ENCODE data around the gene SLC12A7.

SLC12A7 gene

GRCh38 chr5:1085391-1085790 is 26.5 kb downstream of the SLC12A7 start:
- TF ChIP-seq FOXP2 (optimal IDR thresholded peaks at IDR 0.05; ENCODE audit: borderline replicate concordance, extremely low read depth, extremely low read length, insufficient read depth) (no peak), POLR2AphosphoS5 (IDR thresholded peaks at IDR 0.05; ENCODE audit: low read depth, low read length) (no peak), TAF1 (IDR thresholded peaks at IDR 0.05; ENCODE audit: borderline replicate concordance, insufficient read depth, low read length) (no peak), REST (IDR thresholded peaks at IDR 0.05; ENCODE audit: insufficient read depth in 1 of 2, low read depth in 2 of 2, low read length in 2 of 2) (no peak), SIN3A (IDR thresholded peaks at IDR 0.05; ENCODE audit: borderline replicate concordance, insufficient read depth, low read length) (no peak)

- TF ChIP-seq TAF1 (IDR thresholded peaks at IDR 0.05; ENCODE audit: borderline replicate concordance, insufficient read depth, low read length): no peak
- TF ChIP-seq POLR2AphosphoS5 (IDR thresholded peaks at IDR 0.05; ENCODE audit: low read depth, low read length): no peak
- no peak for TF ChIP-seq REST (IDR thresholded peaks at IDR 0.05; ENCODE audit: insufficient read depth in 1 of 2, low read depth in 2 of 2, low read length in 2 of 2)
- TF ChIP-seq FOXP2 (optimal IDR thresholded peaks at IDR 0.05; ENCODE audit: borderline replicate concordance, extremely low read depth, extremely low read length, insufficient read depth): no peak
- TF ChIP-seq SIN3A (IDR thresholded peaks at IDR 0.05; ENCODE audit: borderline replicate concordance, insufficient read depth, low read length): no peak
These were observed 27.8 kb downstream of the SLC12A7 start for GRCh38 chr5:1083823-1084605.

GRCh38 chr5:1081519-1081918 is 30.3 kb downstream of the SLC12A7 start:
- TF ChIP-seq REST (IDR thresholded peaks at IDR 0.05; ENCODE audit: insufficient read depth in 1 of 2, low read depth in 2 of 2, low read length in 2 of 2) (no peak), FOXP2 (optimal IDR thresholded peaks at IDR 0.05; ENCODE audit: borderline replicate concordance, extremely low read depth, extremely low read length, insufficient read depth) (no peak), SIN3A (IDR thresholded peaks at IDR 0.05; ENCODE audit: borderline replicate concordance, insufficient read depth, low read length) (no peak)

- TF ChIP-seq SIN3A (IDR thresholded peaks at IDR 0.05; ENCODE audit: borderline replicate concordance, insufficient read depth, low read length) (no peak), POLR2AphosphoS5 (IDR thresholded peaks at IDR 0.05; ENCODE audit: low read depth, low read length) (no peak), TAF1 (IDR thresholded peaks at IDR 0.05; ENCODE audit: borderline replicate concordance, insufficient read depth, low read length) (no peak), FOXP2 (optimal IDR thresholded peaks at IDR 0.05; ENCODE audit: borderline replicate concordance, extremely low read depth, extremely low read length, insufficient read depth) (no peak), REST (IDR thresholded peaks at IDR 0.05; ENCODE audit: insufficient read depth in 1 of 2, low read depth in 2 of 2, low read length in 2 of 2) (no peak)
These were observed 31.4 kb downstream of the SLC12A7 start for GRCh38 chr5:1080432-1080831.

All from PFSK-1 (cell line).